ENCODE data around the gene FOXF2. TPM values are rescaled to one million over a fixed set of nuclear protein-coding genes. Genes with fewer than 3 reads are reported as not detected.

Gene FOXF2
- total RNA-seq, 2 donors from 2014 or later = 4.9 to 14.1 TPM

GRCh38 chr6:1379017-1379787 lies 10.2 kb upstream of the FOXF2 start:
- DNase-seq (ENCODE audit: low spot score) = no peak
- Histone ChIP-seq H3K4me3 (no peak overlapping the region), H3K4me1 (replicated peaks) (no peaks in the 10 kb centered on the region), H3K27ac (no peak overlapping the region), H3K27me3 (replicated peaks; ENCODE audit: insufficient read depth) (peaks cover 45% of the 10 kb centered on the region), H3K9me3 (no peaks in the 10 kb centered on the region), H3K36me3 (no peaks in the 10 kb centered on the region)
- WGBS = 8% methylated on average over 60 of the region's 60 CpGs
- TF ChIP-seq POLR2AphosphoS5 (IDR thresholded peaks at IDR 0.05) = no peak
- no peak for TF ChIP-seq POLR2A (IDR thresholded peaks at IDR 0.05)
- TF ChIP-seq CTCF (IDR thresholded peaks at IDR 0.05) = no peak
- intact Hi-C loops (cut with DNase I) = no loop called here

GRCh38 chr6:1379788-1380147 lies 9.6 kb upstream of the FOXF2 start:
- DNase-seq (ENCODE audit: low spot score) = no peak
- peaks cover 50% of the 10 kb centered on the region for H3K27me3 ChIP-seq (replicated peaks; ENCODE audit: insufficient read depth)
- no peak overlapping the region for H3K27ac ChIP-seq
- no peaks in the 10 kb centered on the region for H3K36me3 ChIP-seq
- no peaks in the 10 kb centered on the region for H3K4me1 ChIP-seq (replicated peaks)
- no peak for TF ChIP-seq POLR2AphosphoS5 (IDR thresholded peaks at IDR 0.05)
- no peak for TF ChIP-seq POLR2A (IDR thresholded peaks at IDR 0.05)
- TF ChIP-seq CTCF (IDR thresholded peaks at IDR 0.05) = no peak
- 6% methylated on average over 6 of the region's 6 CpGs for WGBS
- no peaks in the 10 kb centered on the region for H3K9me3 ChIP-seq
- intact Hi-C loops (cut with DNase I) = loop anchor here (2.0 to 5.0 kb wide), 3 partner anchors 67 to 581 kb away; partner anchors contain the start of gene FOXQ1
- H3K4me3 ChIP-seq = no peak overlapping the region

GRCh38 chr6:1380625-1381427 lies 8.6 kb upstream of the FOXF2 start:
- no peak for DNase-seq (ENCODE audit: low spot score)
- 17% methylated on average over 20 of the region's 20 CpGs for WGBS
- no peak for TF ChIP-seq POLR2A (IDR thresholded peaks at IDR 0.05)
- no peak for TF ChIP-seq CTCF (IDR thresholded peaks at IDR 0.05)
- TF ChIP-seq POLR2AphosphoS5 (IDR thresholded peaks at IDR 0.05) = no peak
- no peak overlapping the region for H3K27ac ChIP-seq
- H3K27me3 ChIP-seq (replicated peaks; ENCODE audit: insufficient read depth) = peaks cover 58% of the 10 kb centered on the region
- no peak overlapping the region for H3K4me3 ChIP-seq
- H3K9me3 ChIP-seq = no peaks in the 10 kb centered on the region
- H3K4me1 ChIP-seq (replicated peaks) = no peaks in the 10 kb centered on the region
- no peaks in the 10 kb centered on the region for H3K36me3 ChIP-seq
- intact Hi-C loops (cut with DNase I) = loop anchor here (2.0 to 5.0 kb wide), 3 partner anchors 69 to 582 kb away; partner anchors contain the start of gene FOXQ1

GRCh38 chr6:1381481-1382330 lies 7.7 kb upstream of the FOXF2 start:
- H3K4me1 ChIP-seq (replicated peaks) = no peaks in the 10 kb centered on the region
- no peak for DNase-seq (ENCODE audit: low spot score)
- WGBS = 2% methylated on average over 79 of the region's 87 CpGs
- peak overlapping the region; percentile 12 to 18 for H3K4me3 ChIP-seq
- peaks cover 58% of the 10 kb centered on the region for H3K27me3 ChIP-seq (replicated peaks; ENCODE audit: insufficient read depth)
- H3K36me3 ChIP-seq = no peaks in the 10 kb centered on the region
- H3K27ac ChIP-seq = peak overlapping the region; percentile 42 to 49
- TF ChIP-seq CTCF (IDR thresholded peaks at IDR 0.05) (peak; percentile 82 to 92 (median 88)), POLR2A (IDR thresholded peaks at IDR 0.05) (no peak), POLR2AphosphoS5 (IDR thresholded peaks at IDR 0.05) (peak; percentile 19)
- intact Hi-C loops (cut with DNase I) = loop anchor here (2.0 to 5.0 kb wide), 3 partner anchors 69 to 583 kb away; partner anchors contain the start of gene FOXQ1
- H3K9me3 ChIP-seq = no peaks in the 10 kb centered on the region

Measured in prostate gland (tissue), 2 donors.